HCT116 (cell line): Measurements from ENCODE around the gene CHSY1.

ENCODE experiments used
- CTCF ChIP-seq, 3 experiments: fragments of 200-600 bp in 1 of 3; sonication (generic) in 1 of 3; IDR thresholded peaks in 2 of 3; conservative IDR thresholded peaks in 1 of 3; 2 replicates each; pipeline ENCODE4 v1.5.1; 2012 to 2017; ENCODE audit warnings: low read depth in 2 of 3, low read length in 2 of 3, antibody characterized with exemption in 1 of 3, borderline replicate concordance in 1 of 3, control low read depth in 1 of 3, mild to moderate bottlenecking in 1 of 3, mixed read lengths in 1 of 3, mixed run types in 1 of 3, moderate library complexity in 1 of 3; ENCODE audit not compliant: insufficient read depth in 1 of 3
- EZH2 ChIP-seq: fragments of 200-600 bp; sonication (generic); IDR thresholded peaks from 2 replicates; pipeline ENCODE4 v1.6.1; 2017; ENCODE audit warnings: antibody characterized with exemption, mixed run types
- EZH2phosphoT487 ChIP-seq: fragments of 200-600 bp; IDR thresholded peaks from 2 replicates; pipeline ENCODE4 v1.6.1; 2018; ENCODE audit warnings: antibody characterized with exemption, borderline replicate concordance
- FOSL1 ChIP-seq: IDR thresholded peaks from 2 replicates; pipeline ENCODE4 v1.6.1; 2012; ENCODE audit warnings: low read depth
- MAX ChIP-seq: IDR thresholded peaks from 2 replicates; pipeline ENCODE4 v1.6.1; 2012
- POLR2A ChIP-seq: IDR thresholded peaks from 2 replicates; pipeline ENCODE4 v1.7.0; 2011; ENCODE audit warnings: borderline replicate concordance; ENCODE audit not compliant: insufficient read depth, insufficient read length; ENCODE audit errors: extremely low read depth
- POLR2AphosphoS5 ChIP-seq: IDR thresholded peaks from 2 replicates; pipeline ENCODE4 v1.6.1; 2011; ENCODE audit warnings: mild to moderate bottlenecking, low read depth, low read length, moderate library complexity
- RAD21 ChIP-seq: IDR thresholded peaks from 2 replicates; pipeline ENCODE4 v1.6.1; 2012; ENCODE audit warnings: low read depth, mild to moderate bottlenecking
- SIN3A ChIP-seq: IDR thresholded peaks from 2 replicates; pipeline ENCODE4 v1.6.1; 2012; ENCODE audit warnings: low read depth
- SP1 ChIP-seq: IDR thresholded peaks from 2 replicates; pipeline ENCODE4 v1.6.1; 2012; ENCODE audit warnings: low read depth
- TCF7L2 ChIP-seq: IDR thresholded peaks from 2 replicates; pipeline ENCODE4 v1.7.0; 2011; ENCODE audit warnings: borderline replicate concordance, inconsistent platforms; ENCODE audit not compliant: insufficient read depth, insufficient read length; ENCODE audit errors: extremely low read depth
- YY1 ChIP-seq: IDR thresholded peaks from 2 replicates; pipeline ENCODE4 v1.6.1; 2011; ENCODE audit warnings: low read length, low read depth, moderate library complexity, mild to moderate bottlenecking; ENCODE audit not compliant: insufficient replicate concordance; ENCODE audit errors: extremely low read depth
- ZFX ChIP-seq: fragments of 450-650 bp; IDR thresholded peaks from 2 replicates; pipeline ENCODE4 v1.6.1; 2017

GRCh38 chr15:101141926-101142527, 109.8 kb downstream of the CHSY1 start:
- TF ChIP-seq POLR2A (no peak), CTCF (IDR thresholded peaks at IDR 0.05 in 2 of 3, conservative IDR thresholded peaks at IDR 0.05 in 1 of 3; ENCODE audit: borderline replicate concordance in 1 of 3, insufficient read depth in 1 of 3, low read depth in 2 of 3, low read length in 2 of 3) (no peak), TCF7L2 (no peak), EZH2 (no peak), EZH2phosphoT487 (no peak), RAD21 (no peak), POLR2AphosphoS5 (no peak), SIN3A (no peak), FOSL1 (no peak), ZFX (no peak), YY1 (no peak), SP1 (no peak), MAX (no peak)
